PC-9 (cell line): ENCODE measurements around the gene SHC3. TPM values are rescaled to one million over a fixed set of nuclear protein-coding genes. Genes with fewer than 3 reads are reported as not detected.

Source experiments
- BruUV-seq: library from RNA; stranded (reverse); fragments of 400-500 nt; replicated peaks from 2 replicates; lab custom pipeline; 2021; lab: Mats Ljungman, UMichigan
- CTCF ChIA-PET: fragments of 300-600 bp; sonication (Branson Sonifier 250); formaldehyde crosslinking; loops from one replicate; lab custom pipeline; 2022; ENCODE audit warnings: antibody characterized with exemption; lab: Charles Lee
- POLR2A ChIA-PET: fragments of 300-600 bp; sonication (Branson Sonifier 250); formaldehyde crosslinking; loops from one replicate; lab custom pipeline; 2022; ENCODE audit warnings: antibody characterized with exemption; ENCODE audit not compliant: unreplicated experiment; lab: Charles Lee
- DNase-seq, 2 experiments: peaks; one replicate each; pipeline versions ENCODE4 v3.0.0 to v3.0.0-alpha.2; 2015 to 2022; ENCODE audit warnings: mixed read lengths in 1 of 2
- H2AFZ ChIP-seq: fragments of 200-600 bp; sonication (generic); 2 replicates; pipeline ENCODE4 v1.8.1; 2017; ENCODE audit warnings: antibody characterized with exemption
- H3F3A ChIP-seq: fragments of 200-600 bp; sonication (generic); 2 replicates; pipeline ENCODE4 v1.8.1; 2017; ENCODE audit warnings: antibody characterized with exemption, mild to moderate bottlenecking, low read depth; ENCODE audit not compliant: insufficient read depth
- H3K27ac ChIP-seq: fragments of 200-600 bp; sonication (generic); 2 replicates; pipeline ENCODE4 v1.6.1; 2016; ENCODE audit warnings: mixed run types
- H3K27me3 ChIP-seq: fragments of 200-600 bp; sonication (generic); 2 replicates; pipeline ENCODE4 v1.6.1; 2016; ENCODE audit warnings: low read depth, mixed run types; ENCODE audit not compliant: insufficient read depth
- H3K36me3 ChIP-seq: fragments of 200-600 bp; sonication (generic); 2 replicates; pipeline ENCODE4 v1.6.1; 2016; ENCODE audit warnings: low read depth, mixed run types
- H3K4me1 ChIP-seq: fragments of 200-600 bp; sonication (generic); replicated peaks from 2 replicates; pipeline ENCODE4 v1.6.1; 2016; ENCODE audit warnings: mixed run types; ENCODE audit not compliant: insufficient read depth
- H3K4me2 ChIP-seq: fragments of 200-600 bp; sonication (generic); 2 replicates; pipeline ENCODE4 v1.6.1; 2017; ENCODE audit warnings: mixed run types
- H3K4me3 ChIP-seq: fragments of 200-600 bp; sonication (generic); 2 replicates; pipeline ENCODE4 v1.6.1; 2016; ENCODE audit warnings: mixed run types
- H3K79me2 ChIP-seq: fragments of 200-600 bp; sonication (generic); 2 replicates; pipeline ENCODE4 v1.6.1; 2017; ENCODE audit warnings: low read depth, mixed run types
- H3K9me2 ChIP-seq: fragments of 200-600 bp; sonication (generic); 2 replicates; pipeline ENCODE4 v1.8.1; 2017; ENCODE audit warnings: mild to moderate bottlenecking; ENCODE audit not compliant: insufficient read depth
- H3K9me3 ChIP-seq: fragments of 200-600 bp; sonication (generic); 2 replicates; pipeline ENCODE4 v1.8.1; 2016; ENCODE audit warnings: low read depth; ENCODE audit not compliant: insufficient read depth
- H4K20me1 ChIP-seq: fragments of 200-600 bp; sonication (generic); 2 replicates; pipeline ENCODE4 v1.8.1; 2017; ENCODE audit not compliant: insufficient read depth
- CTCF ChIP-seq: fragments of 200-600 bp; sonication (generic); conservative IDR thresholded peaks from 2 replicates; pipeline ENCODE4 v1.6.1; 2017; ENCODE audit warnings: mixed run types, antibody characterized with exemption, mild to moderate bottlenecking, moderate library complexity
- EZH2 ChIP-seq: fragments of 200-600 bp; sonication (generic); IDR thresholded peaks from 2 replicates; pipeline ENCODE4 v1.8.0; 2017; ENCODE audit warnings: antibody characterized with exemption, low read depth
- intact Hi-C: fragments of 100-400 bp; cut with micrococcal nuclease; formaldehyde crosslinking; loops from one replicate; pipeline ENCODE4 v1.10.0; 2022; ENCODE audit not compliant: unreplicated experiment
- total RNA-seq: library from RNA; stranded (reverse); gene quantifications from 2 replicates; pipeline ENCODE4 v1.2.3, GENCODE V29; 2021

The SHC3 gene
- total RNA-seq, 1 experiment from 2014 or later: 15.9 TPM

DNA sequence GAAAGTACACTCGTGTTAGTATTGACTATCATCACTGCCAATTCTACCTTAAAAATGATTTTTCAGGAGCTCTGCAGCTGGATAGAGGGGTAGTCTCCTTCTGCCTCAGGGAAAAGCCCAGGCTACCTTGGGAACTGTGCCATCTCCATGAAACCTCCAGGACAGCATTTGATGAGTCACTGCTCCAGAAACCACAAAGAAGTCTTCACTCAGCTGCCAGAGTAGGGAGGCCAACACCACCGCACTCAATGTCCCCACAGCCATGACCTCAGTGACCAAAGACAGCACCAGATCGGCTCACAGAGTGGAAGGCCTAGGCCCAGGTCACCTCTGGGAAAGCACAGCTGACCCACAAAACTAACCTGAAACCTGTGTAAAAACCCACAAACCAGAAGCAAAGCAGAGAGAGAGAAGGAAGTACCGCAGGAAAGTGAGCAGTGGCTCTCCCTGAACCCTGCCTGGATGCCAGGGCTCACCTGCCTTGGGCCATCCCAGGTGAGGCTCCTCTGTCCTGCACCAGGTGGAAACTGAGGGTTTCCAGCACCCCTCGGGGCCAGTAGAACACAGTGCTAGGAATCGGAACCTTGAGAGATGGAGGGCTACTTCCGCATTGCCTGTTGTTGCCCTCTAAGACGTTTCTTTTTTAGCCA is 157.3 kb downstream of the SHC3 start:
- Histone ChIP-seq H4K20me1 (no peaks in the 10 kb centered on the region), H3K4me3 (peak overlapping the region; percentile 12; the same call in 1 of the 2 replicates), H3K27me3 (no peaks in the 10 kb centered on the region), H3K79me2 (no peaks in the 10 kb centered on the region), H3F3A (peaks cover 30% of the 10 kb centered on the region), H3K9me2 (no peaks in the 10 kb centered on the region), H3K4me2 (peak overlapping the region; percentile 70), H3K4me1 (peaks cover 42% of the 10 kb centered on the region), H3K9me3 (no peaks in the 10 kb centered on the region; the same call in 1 of the 2 replicates), H2AFZ (no peak overlapping the region; the same call in 1 of the 2 replicates), H3K36me3 (no peaks in the 10 kb centered on the region), H3K27ac (peak overlapping the region; percentile 70)
- CTCF ChIA-PET: no interaction called here
- intact Hi-C loops: loop anchor here (5.0 kb wide), 2 partner anchors 131 to 256 kb away; no protein-coding TSS in a partner anchor
- POLR2A ChIA-PET: interaction anchor here (0.5 to 0.8 kb wide), 4 partner anchors 42 to 252 kb away, joined by 3 to 11 read pairs (median 4); no protein-coding TSS in a partner anchor
- TF ChIP-seq EZH2: no peak
- DNase-seq: peak; percentile 82 to 85
- TSS peak; percentile 98 for BruUV-seq

- peaks cover 42% of the 10 kb centered on the region for H3K4me1 ChIP-seq
- TF ChIP-seq EZH2 (no peak), CTCF (no peak)
- H3K4me2 ChIP-seq: peak overlapping the region; percentile 70
- DNase-seq: peak in 1 of 2 experiments; percentile 47
- no peaks in the 10 kb centered on the region for H4K20me1 ChIP-seq
- no peaks in the 10 kb centered on the region for H3K36me3 ChIP-seq
- BruUV-seq: no TSS peak
- H2AFZ ChIP-seq: no peak overlapping the region
- H3K27me3 ChIP-seq: no peaks in the 10 kb centered on the region
- peaks cover 30% of the 10 kb centered on the region for H3F3A ChIP-seq
- no peaks in the 10 kb centered on the region for H3K9me3 ChIP-seq
- peak overlapping the region; percentile 70 for H3K27ac ChIP-seq
- no peak overlapping the region; the same call in 1 of the 2 replicates for H3K4me3 ChIP-seq
- H3K9me2 ChIP-seq: no peaks in the 10 kb centered on the region
- ChIA-PET POLR2A (interaction anchor here (0.5 to 0.8 kb wide), 4 partner anchors 43 to 252 kb away, joined by 3 to 11 read pairs (median 4); no protein-coding TSS in a partner anchor), CTCF (no interaction called here)
- intact Hi-C loops: loop anchor here (5.0 kb wide), 2 partner anchors 132 to 257 kb away; no protein-coding TSS in a partner anchor
- no peaks in the 10 kb centered on the region for H3K79me2 ChIP-seq
Observed at GRCh38 chr9:89020754-89021153, 157.9 kb downstream of the SHC3 start.

- H3K4me2 ChIP-seq: no peak overlapping the region
- ChIA-PET POLR2A (no interaction called here), CTCF (no interaction called here)
- intact Hi-C loops: no loop called here
- H3K36me3 ChIP-seq: no peaks in the 10 kb centered on the region
- H3K4me3 ChIP-seq: no peak overlapping the region
- BruUV-seq: no TSS peak
- no peaks in the 10 kb centered on the region for H4K20me1 ChIP-seq
- no peaks in the 10 kb centered on the region for H3K9me3 ChIP-seq
- H3K79me2 ChIP-seq: no peaks in the 10 kb centered on the region
- peaks cover 6% of the 10 kb centered on the region for H3K4me1 ChIP-seq
- TF ChIP-seq CTCF: no peak
- no peak for TF ChIP-seq EZH2
- H3K9me2 ChIP-seq: no peaks in the 10 kb centered on the region
- no peak for DNase-seq
- H3F3A ChIP-seq: peaks cover 1% of the 10 kb centered on the region; the same call in 1 of the 2 replicates
- H3K27ac ChIP-seq: no peak overlapping the region
- H3K27me3 ChIP-seq: no peaks in the 10 kb centered on the region
- H2AFZ ChIP-seq: no peak overlapping the region
Observed at GRCh38 chr9:89015336-89015735, 163.3 kb downstream of the SHC3 start.
